Measurements from ENCODE around the gene FRK.

GRCh38 chr6:115914098-115914497 is 146.6 kb downstream of the FRK start:
- TF ChIP-seq CTCF (IDR thresholded peaks at IDR 0.05) (no peak), POLR2A (IDR thresholded peaks at IDR 0.05) (no peak), POLR2AphosphoS5 (IDR thresholded peaks at IDR 0.05) (no peak)

Measured in stomach (tissue), 4 donors.